Stimulated activated CD8-positive, alpha-beta memory T cell treated with anti-CD3 and anti-CD28 coated beads, Interleukin-2, amount 100 ng/mL, for 1 hour (primary cell): Measurements from ENCODE around the gene CNTNAP2.

ENCODE experiments used
- DNase-seq, 2 donors: peaks; one replicate each; pipeline ENCODE4 v3.0.0-alpha.2; 2020; ENCODE audit warnings: low read depth in 2 of 2

CNTNAP2 gene

DNA sequence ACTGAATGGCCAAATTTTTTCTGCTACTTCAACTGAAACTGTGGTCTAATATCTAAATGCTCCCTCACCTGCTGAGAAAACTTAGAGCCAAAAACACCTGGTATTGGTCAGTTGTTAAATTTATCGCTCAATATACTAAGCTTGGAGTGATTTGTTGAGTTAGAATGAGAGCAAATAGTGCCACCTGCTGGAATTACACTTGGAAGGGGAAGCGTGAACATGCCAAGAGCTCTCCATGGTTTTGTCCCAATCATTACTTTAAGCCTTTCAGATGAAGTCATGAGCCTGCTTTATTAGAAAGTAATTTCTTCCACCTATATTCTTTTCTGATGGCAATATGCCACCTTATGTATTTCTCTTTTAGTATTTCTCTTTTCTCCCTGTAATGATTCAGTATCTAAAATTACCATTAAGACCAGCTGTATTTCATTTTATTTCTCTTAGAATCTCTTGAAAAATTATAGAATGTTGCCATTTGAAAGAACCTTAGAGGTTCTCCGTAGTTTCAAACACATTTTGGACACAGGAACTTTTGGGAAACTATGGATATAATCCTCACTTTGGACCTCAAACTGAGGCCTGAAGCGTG, 2026.2 kb downstream of the CNTNAP2 start:
- no peak for DNase-seq

DNA sequence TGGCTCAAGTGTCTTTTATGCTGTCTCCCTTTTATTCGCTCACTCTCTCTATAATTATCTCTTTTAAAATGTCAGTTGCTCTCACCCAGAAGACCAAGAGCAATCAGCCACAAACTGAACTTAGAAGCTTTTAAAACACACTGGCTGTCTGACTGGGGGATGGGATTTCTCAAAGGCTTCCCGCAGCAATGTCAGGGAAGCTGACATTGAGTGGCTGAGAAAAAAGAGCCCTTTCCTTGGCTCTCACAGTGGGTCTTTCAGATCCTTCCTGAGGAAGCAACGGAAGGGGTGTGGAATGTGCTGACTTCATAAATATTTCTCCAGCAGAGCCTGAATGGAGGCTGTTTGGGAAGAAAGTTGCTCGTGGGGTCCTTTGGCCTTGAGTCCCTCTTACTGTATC, 2028.2 kb downstream of the CNTNAP2 start:
- DNase-seq = no peak

DNA sequence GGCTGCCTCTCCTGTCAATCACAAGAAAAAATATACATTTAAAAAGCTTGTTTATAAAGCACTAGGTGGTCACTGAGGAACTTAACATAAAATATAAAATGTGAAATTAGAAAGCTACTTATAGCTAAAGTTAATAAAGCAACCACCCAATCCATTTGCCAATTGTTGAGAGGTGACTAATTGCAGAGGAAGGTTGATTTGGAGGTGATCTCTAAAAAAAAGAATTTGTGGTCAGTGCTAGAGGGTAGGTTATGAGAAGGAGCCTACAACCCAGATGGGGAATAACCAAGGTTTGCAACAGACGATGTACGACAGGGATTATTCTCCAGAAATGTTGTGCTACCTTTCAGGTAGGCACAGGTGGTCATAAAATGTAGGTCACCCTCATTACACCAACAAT, 2029.7 kb downstream of the CNTNAP2 start:
- DNase-seq = no peak

DNA sequence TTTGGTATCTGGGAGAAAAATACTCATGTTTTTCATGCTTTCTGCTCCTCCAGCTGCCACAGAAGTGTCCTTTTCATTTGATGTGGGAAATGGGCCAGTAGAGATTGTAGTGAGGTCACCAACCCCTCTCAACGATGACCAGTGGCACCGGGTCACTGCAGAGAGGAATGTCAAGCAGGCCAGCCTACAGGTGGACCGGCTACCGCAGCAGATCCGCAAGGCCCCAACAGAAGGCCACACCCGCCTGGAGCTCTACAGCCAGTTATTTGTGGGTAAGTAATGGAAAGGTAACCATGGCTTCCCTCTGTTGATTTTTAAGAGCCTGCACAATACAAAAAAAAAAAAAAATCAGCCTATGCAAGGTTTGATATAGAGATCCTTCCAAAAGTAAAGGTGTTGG, 2030.8 kb downstream of the CNTNAP2 start:
- no peak for DNase-seq

DNA sequence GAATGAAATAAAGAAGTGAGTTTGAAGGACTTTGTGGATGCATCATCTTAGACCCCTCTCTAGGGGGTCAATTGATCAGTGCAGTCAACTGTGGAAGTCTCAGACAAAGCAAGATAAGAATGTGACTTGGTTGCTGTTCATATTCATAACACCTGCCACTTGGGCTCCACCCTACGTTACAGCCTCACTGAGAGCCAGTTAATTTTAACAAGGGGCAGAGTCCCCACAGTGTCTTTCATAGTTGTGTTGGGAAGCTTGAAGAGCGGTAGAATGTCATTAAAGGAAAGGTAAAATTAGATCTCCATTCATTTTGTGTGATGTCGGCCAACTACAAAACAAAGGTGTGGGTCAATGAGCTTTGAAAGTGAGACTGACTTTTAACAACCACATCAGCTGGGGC, 2031.9 kb downstream of the CNTNAP2 start:
- DNase-seq = no peak

DNA sequence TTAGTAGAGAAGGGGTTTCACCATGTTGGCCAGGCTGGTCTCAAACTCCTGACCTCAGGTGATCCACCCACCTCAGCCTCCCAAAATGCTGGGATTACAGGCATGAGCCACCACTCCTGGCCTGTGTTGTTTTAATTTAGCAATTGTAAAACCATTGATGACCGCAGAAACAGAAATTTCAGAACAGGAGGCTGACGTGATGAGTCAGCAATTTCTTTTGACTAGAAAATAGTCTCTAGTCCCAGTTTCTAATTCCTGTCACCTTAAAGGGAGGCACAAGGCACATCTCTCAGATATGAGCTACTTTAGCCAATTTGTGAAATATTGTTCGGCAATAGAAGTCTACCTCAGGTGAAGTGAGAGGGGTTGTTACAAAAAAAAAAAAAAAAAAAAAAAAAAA, 2033.1 kb downstream of the CNTNAP2 start:
- DNase-seq = no peak

DNA sequence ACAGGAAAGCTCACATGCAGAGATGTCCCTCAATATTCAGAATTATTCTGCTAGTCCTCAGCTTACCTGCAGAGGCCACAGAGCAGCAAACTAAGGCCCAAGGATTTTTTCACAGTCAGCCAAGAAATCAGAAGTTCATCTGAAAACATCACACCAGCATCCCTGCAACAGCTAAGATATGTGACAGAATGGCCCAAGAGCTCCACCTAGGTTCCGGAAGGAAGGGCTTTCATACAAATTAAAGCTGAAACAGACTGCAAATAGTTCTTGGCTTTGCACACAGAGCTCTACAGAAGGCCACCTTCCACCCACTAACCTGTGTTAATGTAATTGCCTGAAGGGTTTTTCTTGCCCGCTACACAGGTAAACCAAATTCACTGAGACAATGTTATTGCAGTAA, 2035.2 kb downstream of the CNTNAP2 start:
- DNase-seq = no peak

DNA sequence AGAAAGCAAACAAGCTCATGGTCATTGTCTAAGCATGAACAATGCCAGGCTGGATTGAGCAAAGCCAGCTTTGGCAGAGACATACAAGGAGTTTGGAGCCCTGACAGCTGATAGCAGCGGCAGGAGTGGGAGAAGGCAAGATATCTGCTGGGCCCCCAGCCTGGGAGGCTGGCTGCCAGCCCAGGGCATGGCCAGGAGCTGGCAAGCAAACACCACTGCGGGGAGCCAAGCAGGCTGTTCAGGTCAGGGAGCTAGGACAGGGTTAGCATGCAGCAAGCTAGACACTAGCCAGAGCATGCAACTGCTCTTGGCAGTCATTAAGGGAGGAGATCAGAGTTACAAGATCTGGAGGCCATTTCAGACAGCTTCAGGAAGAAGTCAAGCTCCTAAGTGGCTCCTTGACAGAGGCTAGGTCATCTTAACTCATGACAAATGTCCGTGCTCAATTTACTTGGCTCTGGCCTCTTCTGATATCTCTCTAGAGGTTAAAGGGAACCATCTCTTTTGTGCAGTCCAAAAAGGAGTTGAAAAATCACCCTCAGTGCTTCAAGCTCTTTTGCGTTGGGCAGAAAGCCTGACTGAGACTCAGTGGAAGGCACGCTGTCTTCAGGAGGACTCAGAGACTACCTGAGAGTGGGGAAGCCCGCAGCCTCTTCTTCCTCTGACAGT, 2037.1 kb downstream of the CNTNAP2 start:
- no peak for DNase-seq

DNA sequence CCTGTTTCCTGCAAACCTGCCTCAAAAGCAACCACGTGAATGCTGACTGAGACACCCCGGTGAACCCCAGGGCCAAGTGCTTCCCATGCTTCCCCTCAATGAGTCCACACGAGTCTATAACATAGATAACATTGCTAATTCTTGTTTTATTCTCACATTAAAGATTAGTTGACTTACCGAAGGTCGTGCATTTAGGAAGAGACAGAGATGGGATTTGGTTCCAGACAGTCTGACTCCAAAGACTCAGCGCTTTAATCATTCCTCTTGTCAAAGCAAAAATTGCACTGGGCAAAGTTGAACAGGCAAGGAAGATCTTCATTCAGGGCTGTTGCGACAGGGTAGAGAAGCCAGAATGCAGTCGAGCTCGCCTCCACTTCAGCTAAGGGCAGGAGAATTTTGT, 2038.4 kb downstream of the CNTNAP2 start:
- DNase-seq = no peak

DNA sequence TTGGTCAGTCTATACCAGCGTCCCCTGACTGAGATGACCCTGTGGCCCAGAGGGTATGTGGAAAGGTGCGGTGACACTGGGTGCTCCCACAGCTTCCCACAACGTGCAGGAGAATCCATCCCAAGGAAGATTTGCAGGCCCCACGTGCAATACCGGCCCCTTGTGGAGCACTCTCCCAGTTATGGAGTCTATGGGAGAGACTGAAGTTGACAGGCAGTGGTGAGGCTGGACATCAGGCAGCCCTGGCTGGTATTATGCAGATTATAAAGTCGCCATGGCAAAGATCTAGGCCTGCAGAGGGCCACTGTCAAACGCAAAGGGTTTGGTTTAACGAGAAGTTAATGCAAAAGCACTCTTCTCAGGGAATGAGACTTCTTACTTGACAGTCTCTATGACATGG, 2039.2 kb downstream of the CNTNAP2 start:
- DNase-seq = no peak

DNA sequence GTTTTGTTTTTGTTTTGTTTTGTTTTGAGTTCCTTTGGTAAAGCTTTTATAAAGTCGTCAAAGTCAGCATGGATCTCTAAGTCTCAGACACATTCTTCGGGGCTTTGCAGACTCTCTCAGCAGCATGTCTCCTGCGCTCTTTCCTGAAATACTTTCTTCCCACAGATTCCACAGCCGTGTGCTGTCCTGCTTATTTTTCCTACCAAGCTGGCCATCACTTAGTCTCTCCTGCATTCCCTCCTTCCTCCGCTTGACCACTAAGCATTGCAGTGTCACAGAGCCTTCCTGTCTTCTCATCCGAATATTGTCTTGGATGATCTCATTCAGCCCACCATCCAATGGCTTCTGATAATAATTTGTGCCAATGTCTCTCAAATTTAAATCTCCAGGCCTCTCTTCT, 2039.6 kb downstream of the CNTNAP2 start:
- DNase-seq = no peak

DNA sequence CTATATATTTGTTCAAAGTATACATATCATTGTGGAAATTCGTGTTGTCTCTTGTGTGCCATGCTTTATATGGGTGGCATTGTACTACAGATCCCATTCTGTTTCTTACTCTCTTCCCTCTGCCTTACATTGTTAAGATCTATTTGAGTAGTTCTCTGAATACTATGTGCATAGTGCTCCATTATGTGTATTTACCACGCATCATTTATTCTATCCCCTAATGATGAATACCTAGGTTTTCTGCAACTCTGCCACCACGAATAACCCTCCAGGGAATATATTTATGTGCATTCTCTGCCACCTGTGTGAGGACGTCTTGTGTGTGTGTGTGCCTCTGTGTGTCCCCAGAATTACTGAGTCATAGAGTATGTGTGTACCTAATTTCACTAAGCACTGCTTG, 2042.7 kb downstream of the CNTNAP2 start:
- no peak for DNase-seq

DNA sequence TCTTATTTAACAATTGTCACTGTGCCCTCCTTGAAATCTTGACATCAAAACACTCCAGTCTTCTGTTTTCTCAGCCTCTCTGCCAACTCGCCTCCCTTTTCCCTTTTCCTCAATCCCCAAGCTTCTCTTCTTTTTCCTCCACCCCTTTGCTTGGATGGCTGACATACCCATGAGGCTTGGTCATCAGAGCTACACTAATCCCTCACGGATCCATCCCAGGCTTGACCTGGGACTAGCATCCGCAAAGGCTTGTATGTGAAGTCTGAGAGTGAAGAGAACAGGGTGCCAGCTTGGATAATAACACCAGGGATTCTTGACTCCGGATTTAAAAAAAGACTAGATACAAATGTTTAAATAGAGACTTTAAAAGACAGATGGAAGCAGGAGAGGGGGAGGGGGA, 2045.2 kb downstream of the CNTNAP2 start:
- DNase-seq = no peak

DNA sequence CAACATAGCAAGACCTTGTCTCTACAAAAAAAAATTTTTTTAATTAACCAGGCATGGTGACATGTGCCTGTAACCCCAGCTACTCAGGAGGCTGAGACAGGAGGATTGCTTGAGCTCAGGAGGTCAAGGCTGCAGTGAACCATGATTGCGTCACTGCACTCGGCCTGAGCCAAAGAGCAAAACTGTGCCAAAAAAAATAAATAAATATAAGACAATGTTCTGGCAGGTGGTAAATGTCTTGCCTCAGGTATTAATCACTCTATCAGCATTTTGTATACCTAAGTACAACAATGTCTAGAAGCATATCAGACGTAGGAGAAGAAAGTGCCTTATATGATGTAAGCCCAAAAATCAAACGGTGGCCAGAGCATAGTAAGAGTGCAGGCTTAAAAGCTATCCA, 2046.2 kb downstream of the CNTNAP2 start:
- no peak for DNase-seq

DNA sequence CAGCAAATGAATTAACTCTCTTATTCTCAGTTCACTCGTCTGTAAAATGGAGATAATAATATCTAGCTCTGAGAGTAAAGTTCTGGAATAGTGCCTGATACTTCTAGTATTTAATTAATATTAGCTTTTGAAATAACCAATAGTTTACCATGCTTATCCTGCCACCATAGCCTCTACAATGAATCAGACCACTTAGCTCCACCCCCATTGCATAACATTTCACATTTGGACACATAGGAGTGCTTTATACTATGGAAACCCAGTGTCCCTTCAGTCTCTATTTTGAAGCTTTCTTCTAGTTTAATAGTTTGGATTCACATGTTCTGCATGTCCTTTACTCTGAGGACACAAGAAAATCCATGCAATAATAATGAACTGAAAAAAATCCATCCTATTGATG, 2046.6 kb downstream of the CNTNAP2 start:
- no peak for DNase-seq

DNA sequence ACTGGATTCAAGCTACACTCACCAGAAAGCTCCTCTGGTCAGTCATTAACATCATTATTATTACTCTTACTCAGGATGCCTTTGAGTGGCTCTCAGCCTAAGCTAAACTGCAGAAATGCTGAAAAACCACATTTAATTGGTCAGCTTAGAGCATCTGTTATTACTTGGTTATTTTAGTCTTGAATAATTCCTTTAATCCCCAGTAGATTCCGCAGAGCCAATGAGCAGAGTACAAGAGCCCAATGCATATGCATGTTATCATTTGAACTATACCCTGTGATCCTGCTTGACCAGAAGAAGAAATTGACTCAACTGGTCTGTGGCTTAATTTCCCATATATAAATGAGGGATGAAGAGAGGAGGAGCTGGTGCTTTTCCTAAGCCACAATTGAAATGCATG, 2056.3 kb downstream of the CNTNAP2 start:
- DNase-seq = no peak

DNA sequence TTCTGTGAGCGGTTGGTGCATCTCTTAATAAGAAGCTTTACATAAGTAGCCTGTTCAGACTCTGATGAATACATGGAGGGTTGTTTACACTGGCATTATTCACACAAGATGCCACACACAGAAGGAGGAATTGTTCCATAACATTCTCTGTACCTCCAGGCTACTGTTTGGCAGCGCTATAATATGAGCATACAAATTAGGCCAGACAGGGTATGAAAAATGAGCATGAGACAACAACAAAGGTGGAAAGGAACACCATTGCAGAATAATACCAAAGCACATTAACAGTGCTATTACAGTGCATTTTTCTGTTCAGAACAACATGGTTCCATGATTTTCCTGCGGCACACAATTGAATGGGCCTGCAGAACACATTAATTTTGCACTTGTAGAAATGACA, 2056.8 kb downstream of the CNTNAP2 start:
- no peak for DNase-seq

DNA sequence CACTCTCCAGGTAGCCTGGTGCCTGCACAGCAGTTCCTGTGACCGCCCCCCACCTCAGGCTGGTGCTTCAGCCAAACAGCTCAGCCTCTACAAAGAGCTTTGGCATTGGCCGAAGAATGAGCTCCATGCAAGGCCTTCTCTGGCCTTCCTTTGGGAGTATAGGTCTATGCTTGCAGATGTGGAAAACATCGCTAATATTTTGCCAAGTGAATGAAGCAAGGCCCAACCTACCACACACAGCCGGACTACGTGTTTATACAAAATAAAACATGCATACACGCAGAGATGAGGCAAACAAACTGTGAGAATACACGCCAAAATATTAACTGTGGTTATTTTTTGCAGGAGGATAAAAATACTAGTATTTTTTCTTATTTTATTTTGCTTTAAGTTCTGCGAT, 2057.8 kb downstream of the CNTNAP2 start:
- no peak for DNase-seq

DNA sequence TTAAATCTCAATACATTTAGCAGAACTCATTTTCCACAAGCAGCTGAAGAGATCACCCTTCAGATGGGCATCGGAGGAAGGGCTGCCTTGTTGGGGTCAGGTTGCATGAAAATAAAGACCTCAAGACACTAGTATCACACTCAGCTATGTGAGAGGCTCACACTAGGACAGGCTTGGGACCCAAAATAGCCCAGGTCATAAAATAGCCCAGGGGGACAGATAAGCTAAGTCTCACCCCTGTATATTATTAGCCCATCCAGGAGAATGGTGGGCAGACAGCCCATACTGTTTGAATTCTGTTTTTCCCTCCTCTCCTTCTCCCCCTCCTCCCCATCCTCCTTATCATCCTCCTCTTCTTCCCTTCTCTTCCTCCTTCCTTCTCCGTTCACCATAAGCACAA, 2058.9 kb downstream of the CNTNAP2 start:
- DNase-seq = no peak

DNA sequence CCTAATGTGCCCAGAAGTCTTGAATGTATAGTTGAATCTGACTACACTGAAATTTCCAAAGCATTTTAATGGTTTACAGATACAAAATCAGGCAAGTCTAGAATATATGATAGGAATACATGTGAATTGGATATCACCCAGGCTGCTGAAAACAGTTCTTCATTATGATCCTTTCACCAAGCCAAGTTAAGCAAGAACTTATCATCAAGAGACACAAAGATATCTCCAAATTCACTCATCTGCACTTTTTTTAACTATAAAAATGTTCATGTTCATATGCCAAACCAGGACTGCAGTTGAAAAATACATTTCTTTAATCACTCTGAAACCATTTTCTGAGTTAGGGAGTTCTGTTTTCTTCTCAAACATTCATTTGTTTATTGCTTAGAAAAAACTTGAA, 2061.4 kb downstream of the CNTNAP2 start:
- no peak for DNase-seq

DNA sequence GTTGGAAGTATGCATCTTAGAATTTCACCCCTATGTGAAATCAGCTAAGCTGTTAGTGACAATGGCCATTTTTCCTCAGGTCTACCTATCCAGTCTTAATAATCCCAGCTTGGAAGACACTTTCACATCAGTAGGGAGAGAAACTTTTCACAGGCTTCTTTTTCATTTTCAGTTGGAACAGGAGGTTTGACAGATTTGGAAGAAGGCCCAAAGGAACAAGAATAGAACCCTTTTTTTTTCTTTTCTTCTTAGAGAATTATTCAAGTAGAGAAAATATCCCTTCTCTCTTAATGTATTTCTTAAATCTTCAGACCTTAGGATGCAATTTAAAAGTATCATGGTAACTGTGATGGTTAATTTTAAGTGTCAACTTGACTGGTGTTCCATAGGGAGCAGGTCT, 2063.5 kb downstream of the CNTNAP2 start:
- DNase-seq = no peak

DNA sequence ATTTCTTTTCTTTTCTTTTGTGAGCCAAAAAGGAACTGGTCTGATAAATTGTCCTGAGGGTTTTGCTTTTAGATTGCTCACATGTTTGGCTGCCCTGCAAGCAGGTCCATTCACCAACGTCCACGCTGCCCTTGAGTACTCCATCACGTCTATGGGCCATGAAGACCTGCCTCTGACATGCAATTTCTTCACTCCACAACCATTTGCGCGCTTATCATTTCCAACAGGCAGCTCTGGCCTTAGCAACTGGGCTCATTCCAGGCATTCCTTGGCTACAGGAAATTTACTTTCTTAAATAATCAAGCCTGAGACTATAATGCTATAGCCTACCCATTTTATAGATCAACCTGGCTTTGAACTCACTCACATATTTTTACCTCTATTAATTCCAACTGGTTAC, 2065.7 kb downstream of the CNTNAP2 start:
- no peak for DNase-seq

DNA sequence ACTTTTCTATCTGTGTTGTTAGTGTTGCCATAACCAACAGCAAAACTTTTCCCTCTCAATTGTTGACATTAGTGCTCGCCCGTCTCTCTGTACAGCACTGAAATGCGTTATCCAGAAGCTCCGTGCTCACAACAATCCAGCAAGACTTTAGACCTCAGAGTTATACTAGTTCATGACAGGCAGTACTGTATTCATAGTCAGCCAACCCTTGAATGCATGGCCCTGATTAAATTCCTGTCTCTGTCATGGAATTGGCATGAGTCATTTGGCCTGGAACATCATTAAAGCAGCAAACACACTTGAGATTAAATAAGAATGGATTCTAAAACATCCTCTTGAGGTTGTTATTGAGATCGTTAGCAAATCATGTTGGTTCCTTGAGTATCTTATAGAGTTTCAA, 2068.4 kb downstream of the CNTNAP2 start:
- no peak for DNase-seq

DNA sequence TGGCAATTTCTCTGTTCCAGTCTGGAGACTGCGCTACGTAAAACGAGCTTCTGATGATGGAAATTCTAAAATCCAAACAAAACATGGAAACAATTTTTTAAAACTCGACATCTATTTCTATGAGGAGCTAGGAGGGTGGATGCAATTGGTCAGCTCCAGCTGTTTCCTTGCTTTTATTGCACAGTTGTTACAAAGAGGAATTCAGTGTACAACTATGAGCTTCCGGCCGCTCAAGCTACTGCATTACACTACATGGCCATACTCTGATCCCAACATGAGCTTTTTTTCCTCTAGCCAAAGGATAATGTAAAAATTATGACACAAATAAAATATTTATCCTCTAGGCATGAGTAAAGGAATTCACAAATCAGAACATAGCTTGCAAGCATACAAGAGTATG, 2070.9 kb downstream of the CNTNAP2 start:
- no peak for DNase-seq
